Cardiac muscle cell (in vitro differentiated cells and primary cell): ENCODE measurements around the gene FAM222B. TPM values are rescaled to one million over a fixed set of nuclear protein-coding genes. Genes with fewer than 3 reads are reported as not detected.

Source experiments
- DNase-seq, 2 donors: peaks; one replicate each; pipeline versions ENCODE4 v3.0.0 to v3.0.0-alpha.2; 2010 to 2017; ENCODE audit warnings: low read depth in 1 of 2, low spot score in 1 of 2
- H3K27ac ChIP-seq: fragments of 200-600 bp; sonication (generic); 2 replicates; pipeline ENCODE4 v1.5.1; 2016
- H3K27me3 ChIP-seq: fragments of 200-600 bp; sonication (generic); 2 replicates; pipeline ENCODE4 v1.6.0; 2016; ENCODE audit warnings: control low read depth
- H3K36me3 ChIP-seq: fragments of 200-600 bp; sonication (generic); 2 replicates; pipeline ENCODE4 v1.5.1; 2016; ENCODE audit warnings: control low read depth
- H3K4me1 ChIP-seq: fragments of 200-600 bp; sonication (generic); 2 replicates; pipeline ENCODE4 v1.8.1; 2017; ENCODE audit warnings: low read depth, mild to moderate bottlenecking, mixed run types
- H3K4me3 ChIP-seq: fragments of 200-600 bp; sonication (generic); 2 replicates; pipeline ENCODE4 v1.5.1; 2016; ENCODE audit warnings: mild to moderate bottlenecking
- H3K9me3 ChIP-seq: fragments of 200-600 bp; sonication (generic); 2 replicates; pipeline ENCODE4 v1.5.1; 2017; ENCODE audit warnings: low read depth, mild to moderate bottlenecking, control low read depth
- polyA plus RNA-seq: library from polyadenylated mRNA; unstranded; fragments of >200 nt; fragmentation: Nextera tagmentation; extraction: Ambion mirVana; gene quantifications from 2 replicates; pipeline ENCODE4 v1.2.1, GENCODE V29; 2016
- total RNA-seq: library from RNA; depleted of rRNA; stranded (reverse); fragments of >200 nt; gene quantifications from 2 replicates; pipeline ENCODE4 v1.2.3, GENCODE V29; 2016
- TF ChIP-seq, protein P1 (sequence below): IDR thresholded peaks from 2 replicates; pipeline ENCODE4 v1.5.1; 2012; ENCODE audit warnings: low read depth, mild to moderate bottlenecking, low read length

Gene FAM222B
- total and polyA plus RNA-seq, 2 experiments from 2014 or later = 19.4 to 34.1 TPM

DNA sequence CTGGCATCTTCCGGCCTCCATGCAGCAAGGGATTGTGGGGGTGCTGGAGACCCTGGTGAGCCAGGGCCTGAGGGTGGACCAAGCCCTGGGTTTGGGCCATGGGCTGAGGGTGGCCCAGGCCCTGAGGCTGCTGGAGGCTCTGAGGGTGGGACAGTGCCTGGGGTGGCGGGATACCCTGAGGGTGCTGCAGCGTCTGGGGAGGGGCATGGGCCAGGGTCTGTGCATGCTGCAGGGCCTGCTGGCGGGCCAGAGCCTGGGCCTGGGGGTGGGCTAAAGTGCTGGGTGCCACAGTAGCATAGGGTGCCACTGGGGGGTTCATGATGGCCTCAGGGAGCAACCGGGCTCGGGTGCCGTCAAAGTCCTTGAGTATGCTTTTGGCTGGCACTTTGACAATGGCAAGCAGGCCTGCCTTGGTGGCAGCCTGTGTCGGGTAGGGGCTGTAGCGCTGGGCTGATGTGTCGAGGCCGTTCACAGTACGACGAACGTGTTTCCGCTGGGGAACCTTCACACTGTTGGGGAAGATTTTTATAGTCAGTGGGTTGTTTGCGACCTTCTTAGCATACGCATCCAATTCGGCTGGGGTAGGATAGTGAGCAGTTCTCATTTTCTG, 83.2 kb downstream of the FAM222B start:
- Histone ChIP-seq H3K4me3 (no peak overlapping the region), H3K36me3 (peaks cover 16% of the 10 kb centered on the region), H3K27ac (no peak overlapping the region), H3K9me3 (no peaks in the 10 kb centered on the region), H3K4me1 (no peaks in the 10 kb centered on the region), H3K27me3 (no peaks in the 10 kb centered on the region)
- no peak for DNase-seq
- TF ChIP-seq, protein P1, sequence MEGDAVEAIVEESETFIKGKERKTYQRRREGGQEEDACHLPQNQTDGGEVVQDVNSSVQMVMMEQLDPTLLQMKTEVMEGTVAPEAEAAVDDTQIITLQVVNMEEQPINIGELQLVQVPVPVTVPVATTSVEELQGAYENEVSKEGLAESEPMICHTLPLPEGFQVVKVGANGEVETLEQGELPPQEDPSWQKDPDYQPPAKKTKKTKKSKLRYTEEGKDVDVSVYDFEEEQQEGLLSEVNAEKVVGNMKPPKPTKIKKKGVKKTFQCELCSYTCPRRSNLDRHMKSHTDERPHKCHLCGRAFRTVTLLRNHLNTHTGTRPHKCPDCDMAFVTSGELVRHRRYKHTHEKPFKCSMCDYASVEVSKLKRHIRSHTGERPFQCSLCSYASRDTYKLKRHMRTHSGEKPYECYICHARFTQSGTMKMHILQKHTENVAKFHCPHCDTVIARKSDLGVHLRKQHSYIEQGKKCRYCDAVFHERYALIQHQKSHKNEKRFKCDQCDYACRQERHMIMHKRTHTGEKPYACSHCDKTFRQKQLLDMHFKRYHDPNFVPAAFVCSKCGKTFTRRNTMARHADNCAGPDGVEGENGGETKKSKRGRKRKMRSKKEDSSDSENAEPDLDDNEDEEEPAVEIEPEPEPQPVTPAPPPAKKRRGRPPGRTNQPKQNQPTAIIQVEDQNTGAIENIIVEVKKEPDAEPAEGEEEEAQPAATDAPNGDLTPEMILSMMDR = no peak

DNA sequence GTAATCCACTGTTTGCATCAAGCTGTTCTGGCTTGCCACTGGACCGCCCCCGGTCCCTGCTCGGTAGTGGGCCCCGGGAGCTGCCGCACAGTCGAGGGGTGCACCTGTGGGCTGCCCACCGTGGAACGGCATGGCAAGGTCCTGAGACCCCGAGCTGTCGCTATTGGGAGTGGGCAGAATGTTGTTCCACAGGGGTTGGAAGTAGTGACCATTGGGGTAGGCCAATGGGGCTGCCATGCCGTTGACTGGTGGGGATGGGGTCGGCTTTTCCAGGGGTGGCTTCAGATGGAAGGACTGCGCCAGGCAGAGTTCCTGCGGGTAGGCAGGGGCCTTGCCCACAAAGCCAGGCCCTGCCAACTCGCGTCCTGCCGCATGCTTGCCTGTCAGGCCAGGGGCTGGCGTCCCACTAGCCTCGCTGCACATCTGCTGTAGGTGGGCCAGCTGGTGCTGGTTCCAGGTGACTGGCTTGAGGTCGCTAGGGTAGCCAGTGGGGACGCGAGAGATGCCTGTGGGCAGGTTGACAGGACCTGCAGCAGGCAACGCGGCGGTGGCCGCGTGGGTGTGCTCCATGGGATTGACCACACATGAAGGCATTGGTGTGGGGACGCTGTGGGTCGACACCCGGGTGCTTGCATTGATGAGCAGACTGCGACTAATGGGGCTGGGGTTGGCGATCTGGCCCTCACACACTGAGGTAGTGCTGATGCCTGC, 84.0 kb downstream of the FAM222B start:
- H3K27ac ChIP-seq = no peak overlapping the region
- H3K4me3 ChIP-seq = no peak overlapping the region
- H3K4me1 ChIP-seq = no peaks in the 10 kb centered on the region
- H3K27me3 ChIP-seq = no peaks in the 10 kb centered on the region
- H3K36me3 ChIP-seq = peaks cover 16% of the 10 kb centered on the region
- TF ChIP-seq, protein P1 = no peak
- DNase-seq = no peak
- no peaks in the 10 kb centered on the region for H3K9me3 ChIP-seq

DNA sequence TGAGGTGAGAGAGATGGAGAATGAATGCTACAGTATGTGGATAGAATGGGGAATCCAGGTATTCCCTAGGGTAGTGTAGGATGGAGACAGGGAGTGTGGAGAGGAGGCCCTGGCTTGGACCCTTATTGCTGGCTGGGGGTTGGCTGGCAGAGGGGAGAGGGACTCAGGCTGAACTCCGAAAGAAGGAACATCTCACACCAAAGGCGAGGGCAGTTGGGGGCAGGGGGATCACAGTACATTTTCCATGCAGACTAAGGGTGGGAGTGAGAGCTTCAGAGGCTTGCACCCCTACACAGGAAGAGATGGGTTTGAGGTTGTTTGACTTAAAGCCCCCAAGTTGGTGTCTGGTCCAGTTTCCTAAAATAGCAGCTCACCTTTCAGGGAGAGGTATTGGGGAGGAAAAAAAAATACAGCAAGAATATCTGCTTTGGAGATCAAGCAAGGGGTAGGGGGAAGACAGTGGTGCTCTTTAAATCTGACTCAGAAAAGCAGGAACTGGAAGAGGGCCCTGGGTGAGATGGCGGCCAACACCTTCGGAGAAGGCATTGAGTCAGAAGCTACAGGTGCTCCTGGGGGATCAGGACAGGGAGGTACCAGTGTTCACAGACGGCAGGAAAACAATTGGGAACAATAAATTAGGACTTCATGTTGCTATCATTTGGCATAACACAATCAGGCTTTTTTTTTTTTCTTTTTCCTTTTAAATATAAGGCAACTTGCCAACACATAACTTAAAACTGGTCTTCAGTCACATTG, 86.4 kb downstream of the FAM222B start:
- Histone ChIP-seq H3K4me3 (no peak overlapping the region), H3K27ac (no peak overlapping the region), H3K4me1 (no peaks in the 10 kb centered on the region), H3K27me3 (no peaks in the 10 kb centered on the region), H3K36me3 (peaks cover 16% of the 10 kb centered on the region), H3K9me3 (no peaks in the 10 kb centered on the region)
- no peak for DNase-seq
- TF ChIP-seq, protein P1 = no peak

DNA sequence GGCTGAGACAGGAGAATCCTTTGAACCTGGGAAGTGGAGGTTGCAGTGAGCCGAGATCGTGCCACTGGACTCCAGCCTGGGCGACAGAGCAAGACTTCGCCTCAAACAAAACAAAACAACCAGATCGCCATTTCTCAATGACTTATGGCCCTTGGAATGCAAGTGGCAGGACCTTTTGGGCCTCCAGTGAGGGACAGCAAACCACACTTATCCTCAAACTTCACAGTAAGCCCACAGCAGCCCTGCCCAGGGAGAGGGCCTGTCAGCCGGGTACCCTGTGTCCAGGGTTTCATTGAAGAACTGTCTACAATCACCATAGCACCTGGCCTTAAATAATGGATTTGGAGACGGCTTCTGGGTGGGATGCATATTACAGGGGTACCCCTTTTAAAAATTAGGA, 87.1 kb downstream of the FAM222B start:
- H3K9me3 ChIP-seq = no peaks in the 10 kb centered on the region
- H3K4me1 ChIP-seq = no peaks in the 10 kb centered on the region
- H3K36me3 ChIP-seq = peaks cover 16% of the 10 kb centered on the region
- no peak overlapping the region for H3K27ac ChIP-seq
- no peak for DNase-seq
- H3K27me3 ChIP-seq = no peaks in the 10 kb centered on the region
- TF ChIP-seq, protein P1 = no peak
- no peak overlapping the region for H3K4me3 ChIP-seq

DNA sequence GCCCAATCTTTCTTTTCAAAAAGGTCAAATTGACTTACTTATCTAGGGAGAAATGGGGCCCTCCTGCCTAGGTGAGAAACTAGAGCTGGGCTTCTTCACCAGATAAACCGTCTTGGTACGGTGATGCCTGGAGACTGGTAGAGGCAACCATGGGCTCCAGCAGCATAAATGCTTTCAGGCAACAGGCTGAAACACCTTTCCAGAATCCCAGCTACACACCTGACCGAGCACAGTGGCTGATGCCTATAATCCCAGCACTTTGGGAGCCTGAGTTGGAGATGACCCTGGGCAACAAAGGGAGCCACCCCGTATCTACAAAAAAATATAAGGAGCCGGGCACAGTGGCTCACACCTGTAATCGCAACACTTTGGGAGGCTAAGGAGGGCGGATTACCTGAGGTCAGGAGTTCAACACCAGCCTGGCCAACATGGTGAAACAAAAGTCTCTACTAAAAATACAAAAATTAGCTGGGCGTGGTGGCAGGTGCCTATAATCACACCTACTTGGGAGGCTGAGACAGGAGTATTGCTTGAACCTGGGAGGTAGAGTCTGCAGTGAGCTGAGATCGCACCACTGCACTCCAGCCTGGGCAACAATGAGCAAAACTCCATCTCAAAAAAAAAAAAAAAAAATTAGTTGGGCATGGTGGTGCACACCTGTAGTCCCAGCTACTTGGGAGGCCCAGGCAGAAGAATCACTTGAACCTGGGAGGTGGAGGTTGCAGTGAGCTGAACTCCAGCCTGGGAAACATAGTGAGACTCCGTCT, 90.8 kb downstream of the FAM222B start:
- TF ChIP-seq, protein P1 = no peak
- Histone ChIP-seq H3K4me3 (no peak overlapping the region), H3K4me1 (no peaks in the 10 kb centered on the region), H3K27ac (no peak overlapping the region), H3K9me3 (no peaks in the 10 kb centered on the region), H3K27me3 (no peaks in the 10 kb centered on the region), H3K36me3 (peaks cover 24% of the 10 kb centered on the region)
- DNase-seq = no peak
